Epithelial cell of esophagus (primary cell): ENCODE data around the gene AK9.

ENCODE experiments used
- DNase-seq: peaks from one replicate; pipeline ENCODE4 v3.0.0; 2010; ENCODE audit warnings: low read depth
- H3K4me3 ChIP-seq: 2 replicates; pipeline ENCODE4 v1.5.1; 2011; ENCODE audit warnings: mild to moderate bottlenecking, low read length, control low read depth
- CTCF ChIP-seq: IDR thresholded peaks from 2 replicates; pipeline ENCODE4 v1.5.1; 2011; ENCODE audit warnings: low read depth, mild to moderate bottlenecking, low read length, control low read depth, inconsistent platforms; ENCODE audit not compliant: insufficient read depth; ENCODE audit errors: missing control alignments

Gene AK9

GRCh38 chr6:109660526-109661320, 30.3 kb downstream of the AK9 start:
- H3K4me3 ChIP-seq = no peak overlapping the region
- DNase-seq = peak; percentile 58
- no peak for TF ChIP-seq CTCF

DNA sequence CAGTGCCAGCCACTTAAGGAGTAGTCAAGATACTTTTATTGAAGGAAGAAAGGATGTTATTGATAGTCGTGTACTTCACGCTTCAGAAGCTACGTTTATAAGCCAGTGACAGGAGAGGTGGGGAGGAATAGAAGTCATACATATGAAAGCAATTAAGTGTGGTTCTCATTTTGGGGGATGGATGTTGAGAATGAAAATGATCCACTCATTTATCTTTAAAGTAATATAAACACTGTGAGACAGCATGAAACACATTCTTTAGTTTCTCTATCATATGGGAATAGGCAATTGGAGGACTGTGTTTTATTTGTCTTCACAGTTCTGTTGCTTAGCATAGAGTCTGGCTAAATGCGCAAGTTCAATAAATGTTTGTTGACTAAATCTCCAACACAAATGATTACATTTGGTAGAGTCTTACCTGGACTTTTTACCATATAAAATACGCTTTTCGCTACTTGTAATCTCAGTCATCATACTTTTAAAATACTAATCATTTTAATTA, 35.2 kb downstream of the AK9 start:
- H3K4me3 ChIP-seq = no peak overlapping the region
- DNase-seq = no peak
- TF ChIP-seq CTCF = no peak

DNA sequence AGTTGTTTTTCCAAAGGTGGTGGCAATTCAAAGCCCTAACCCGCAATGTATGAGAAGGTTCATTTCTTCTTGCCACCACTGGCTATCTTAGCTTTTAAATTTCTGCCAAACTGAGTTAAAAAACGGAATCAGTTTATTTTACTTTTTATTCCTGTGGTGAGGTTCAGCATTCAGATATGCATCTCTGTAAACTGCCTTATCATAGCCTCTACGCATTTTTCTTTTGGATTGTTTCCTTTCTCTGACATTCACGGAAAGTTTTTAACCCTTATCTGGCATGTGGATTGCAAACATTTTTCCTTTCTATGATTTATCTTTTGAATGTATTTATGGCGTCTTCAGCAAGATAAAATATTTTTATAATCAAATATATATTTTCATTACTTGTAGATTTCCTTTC, 37.7 kb downstream of the AK9 start:
- TF ChIP-seq CTCF = no peak
- DNase-seq = no peak
- no peak overlapping the region for H3K4me3 ChIP-seq

- DNase-seq = no peak
- no peak for TF ChIP-seq CTCF
- H3K4me3 ChIP-seq = no peak overlapping the region
Observed at GRCh38 chr6:109644131-109644530, 46.9 kb downstream of the AK9 start.

GRCh38 chr6:109632405-109632804, 58.6 kb downstream of the AK9 start:
- no peak for DNase-seq
- no peak overlapping the region for H3K4me3 ChIP-seq
- TF ChIP-seq CTCF = no peak

- TF ChIP-seq CTCF = no peak
- DNase-seq = no peak
- H3K4me3 ChIP-seq = no peak overlapping the region
Observed at GRCh38 chr6:109631403-109631802, 59.6 kb downstream of the AK9 start.
